GM12878 (cell line): ENCODE results near the gene NDUFAB1. TPM values are rescaled to one million over a fixed set of nuclear protein-coding genes. Genes with fewer than 3 reads are reported as not detected.
A peak's percentile ranks its signal among the peaks of the same experiment; 100 is the strongest.

ENCODE experiments used
- ATAC-seq: fragments of 200-7000 bp; cut with Tn5 transposase; 3 replicates; pipeline ENCODE4 v1.9.1; 2020; ENCODE audit warnings: mild to moderate bottlenecking, moderate library complexity
- Bru-seq: library from RNA; stranded (reverse); fragments of 400-500 nt; gene quantifications from one replicate; lab custom pipeline; 2021; lab: Mats Ljungman, UMichigan
- BruChase-seq, 2 experiments: library from RNA; stranded (reverse); fragments of 400-500 nt; gene quantifications; one replicate each; lab custom pipeline; 2021; lab: Mats Ljungman, UMichigan
- BruUV-seq: library from RNA; stranded (reverse); fragments of 400-500 nt; replicated peaks from 2 replicates; lab custom pipeline; 2021; lab: Mats Ljungman, UMichigan
- CTCF ChIA-PET: fragments of 300-600 bp; sonication (Branson Sonifier 250); formaldehyde crosslinking; extraction: SDS; loops from one replicate; lab custom pipeline; 2021; ENCODE audit warnings: inconsistent platforms; lab: Yijun Ruan, JAX
- POLR2A ChIA-PET: fragments of 350-600 bp; formaldehyde crosslinking; extraction: SDS; loops from one replicate; lab custom pipeline; 2021; ENCODE audit warnings: inconsistent platforms; lab: Charles Lee
- RAD21 ChIA-PET: fragments of 300-600 bp; sonication (Branson Sonifier 250); formaldehyde crosslinking; loops from one replicate; lab custom pipeline; 2023; ENCODE audit warnings: antibody characterized with exemption; ENCODE audit not compliant: unreplicated experiment; lab: Charles Lee
- SMC1A ChIA-PET: fragments of 300-600 bp; sonication (Branson Sonifier 250); formaldehyde crosslinking; loops from one replicate; lab custom pipeline; 2023; ENCODE audit not compliant: unreplicated experiment, uncharacterized antibody; lab: Charles Lee
- DNase-seq: peaks from one replicate; pipeline ENCODE4 v3.0.0-alpha.2; 2011; ENCODE audit warnings: low read depth, low spot score
- FAIRE-seq: peaks from 3 replicates; lab custom pipeline; 2011; peaks lifted over from hg19 to GRCh38; lab: Jason Lieb, UNC
- H2AFZ ChIP-seq: 2 replicates; pipeline ENCODE4 v1.6.0; 2011; ENCODE audit warnings: low read depth, low read length, control low read depth; ENCODE audit not compliant: control insufficient read depth
- H3K27ac ChIP-seq: 2 replicates; pipeline ENCODE4 v1.5.1; 2011; ENCODE audit warnings: control low read depth; ENCODE audit not compliant: control insufficient read depth, insufficient read depth
- H3K27me3 ChIP-seq, 2 experiments: replicated peaks in 1 of 2; 2 replicates each; pipeline versions ENCODE4 v1.6.0 to v1.6.1; 2011; ENCODE audit warnings: low read length in 1 of 2; ENCODE audit not compliant: control insufficient read depth in 2 of 2, insufficient read depth in 2 of 2
- H3K36me3 ChIP-seq, 2 experiments: 2 replicates each; pipeline ENCODE4 v1.5.1; 2011; ENCODE audit warnings: low read length in 1 of 2; ENCODE audit not compliant: control insufficient read depth in 2 of 2, insufficient read depth in 2 of 2
- H3K4me1 ChIP-seq: 2 replicates; pipeline ENCODE4 v1.6.1; 2011; ENCODE audit warnings: mild to moderate bottlenecking, low read length, moderate library complexity, mixed read lengths; ENCODE audit not compliant: control insufficient read depth, insufficient read depth
- H3K4me2 ChIP-seq: 2 replicates; pipeline ENCODE4 v1.6.0; 2011; ENCODE audit warnings: control low read depth; ENCODE audit not compliant: control insufficient read depth, insufficient read depth
- H3K4me3 ChIP-seq: fragments of 200-600 bp; sonication (generic); 2 replicates; pipeline ENCODE4 v1.5.1; 2016
- H3K79me2 ChIP-seq: 2 replicates; pipeline ENCODE4 v1.6.0; 2011; ENCODE audit warnings: low read length; ENCODE audit not compliant: control insufficient read depth, insufficient read depth
- H3K9ac ChIP-seq: 2 replicates; pipeline ENCODE4 v1.8.0; 2011; ENCODE audit warnings: low read length, control low read depth, mixed read lengths; ENCODE audit not compliant: control insufficient read depth, insufficient read depth
- H3K9me3 ChIP-seq: replicated peaks from 3 replicates; pipeline ENCODE4 v1.5.1; 2011; ENCODE audit warnings: mild to moderate bottlenecking, low read length; ENCODE audit not compliant: control insufficient read depth, insufficient read depth
- H4K20me1 ChIP-seq: 2 replicates; pipeline ENCODE4 v1.6.0; 2011; ENCODE audit not compliant: control insufficient read depth, insufficient read depth
- EP300 ChIP-seq, 2 experiments: fragments of 150-350 bp in 1 of 2; IDR thresholded peaks; 2 replicates each; pipeline ENCODE4 v1.6.1; 2011 to 2012; ENCODE audit warnings: low read depth in 2 of 2, low read length in 2 of 2, borderline replicate concordance in 1 of 2, improper control_type of control experiment in 1 of 2, inconsistent platforms in 1 of 2; ENCODE audit not compliant: control insufficient read depth in 1 of 2
- ETV6 ChIP-seq, 2 experiments: fragments of 450-650 bp in 1 of 2; IDR thresholded peaks in 1 of 2; conservative IDR thresholded peaks in 1 of 2; 2 replicates each; pipeline ENCODE4 v1.6.1; 2014; ENCODE audit warnings: antibody characterized with exemption in 1 of 2, borderline replicate concordance in 1 of 2, low read depth in 1 of 2, mild to moderate bottlenecking in 1 of 2, moderate library complexity in 1 of 2
- IKZF1 ChIP-seq: fragments of 450-650 bp; conservative IDR thresholded peaks from 2 replicates; pipeline ENCODE4 v1.6.1; 2017; ENCODE audit warnings: antibody characterized with exemption, mild to moderate bottlenecking
- IRF4 ChIP-seq: IDR thresholded peaks from 2 replicates; pipeline ENCODE4 v1.6.1; 2011; ENCODE audit warnings: low read depth, low read length
- LARP7 ChIP-seq: fragments of 450-650 bp; IDR thresholded peaks from 2 replicates; pipeline ENCODE4 v1.6.1; 2017; ENCODE audit warnings: mild to moderate bottlenecking
- MTA2 ChIP-seq: fragments of 450-650 bp; IDR thresholded peaks from 2 replicates; pipeline ENCODE4 v1.6.1; 2016; ENCODE audit warnings: low read depth, mild to moderate bottlenecking, moderate library complexity
- POLR2AphosphoS5 ChIP-seq: IDR thresholded peaks from 2 replicates; pipeline ENCODE4 v1.6.1; 2011; ENCODE audit warnings: mild to moderate bottlenecking, low read length, inconsistent platforms
- SIN3A ChIP-seq: IDR thresholded peaks from 2 replicates; pipeline ENCODE4 v1.6.1; 2012; ENCODE audit warnings: low read depth, low read length, improper control_type of control experiment
- SMARCA5 ChIP-seq: fragments of 450-650 bp; IDR thresholded peaks from 2 replicates; pipeline ENCODE4 v1.6.1; 2017; ENCODE audit warnings: mild to moderate bottlenecking
- STAT1 ChIP-seq: fragments of 450-650 bp; conservative IDR thresholded peaks from 2 replicates; pipeline ENCODE4 v1.6.1; 2014; ENCODE audit warnings: antibody characterized with exemption, mild to moderate bottlenecking
- WGBS: methylation state at CpG from one replicate; pipeline ENCODE4 v1.1.6; 2016; ENCODE audit warnings: low lambda C conversion rate; ENCODE audit not compliant: insufficient replicate concordance, insufficient coverage; ENCODE audit errors: missing lambda C conversion rate; 5-methylcytosine and 5-hydroxymethylcytosine counted together
- in situ Hi-C: fragments of 300-500 bp; cut with MboI; formaldehyde crosslinking; loops from 9 replicates; pipeline ENCODE4 v1.14.3; 2018; ENCODE audit warnings: mixed read lengths
- intact Hi-C: fragments of 100-400 bp; cut with micrococcal nuclease; formaldehyde crosslinking; loops from one replicate; pipeline ENCODE4 v1.14.2; 2022; ENCODE audit not compliant: unreplicated experiment
- long read RNA-seq, 2 experiments: library from polyadenylated mRNA; unstranded; transcript quantifications; one replicate each; pipeline ENCODE4 v2.0.0, GENCODE V29; 2019 to 2020
- polyA minus RNA-seq, 3 experiments: library from RNA; depleted of rRNA, polyadenylated mRNA; stranded (reverse); fragments of >200 nt; gene quantifications; 2 replicates each; pipeline ENCODE4 v1.2.3, GENCODE V29; 2011
- polyA plus RNA-seq, 11 experiments: library from polyadenylated mRNA; depleted of rRNA in 4 of 11; unstranded in 6 of 11; stranded (reverse) in 5 of 11; fragments of >200 nt; fragmentation: Nextera tagmentation in 4 of 11; fragmentation: Illumina TruSeq in 1 of 11; extraction: Ambion mirVana in 4 of 11; extraction: Trizol in 1 of 11; gene quantifications; 1 replicate in 1 of 11; 2 replicates in 10 of 11; pipeline versions ENCODE4 v1.2.1 to v1.2.3, GENCODE V29; 2011 to 2016; ENCODE audit warnings: inconsistent platforms in 2 of 11, missing spikeins in 2 of 11, low read depth in 1 of 11
- total RNA-seq, 4 experiments: library from RNA; depleted of rRNA in 3 of 4; stranded (reverse); fragments of >200 nt in 3 of 4; fragmentation: Illumina TruSeq in 1 of 4; extraction: Trizol in 1 of 4; gene quantifications; 2 replicates each; pipeline versions ENCODE4 v1.2.1 to v1.2.3, GENCODE V29; 2013 to 2021
- TF ChIP-seq, protein P1 (sequence below): fragments of 450-650 bp; IDR thresholded peaks from 2 replicates; pipeline ENCODE4 v1.6.1; 2017; ENCODE audit warnings: mild to moderate bottlenecking, moderate library complexity

The NDUFAB1 gene
- total RNA-seq (2013; cell fraction: nucleolus; rRNA removed): 11.1 and 12.3 TPM in 2 replicates
- 258 and 271 TPM in 2 replicates for total RNA-seq (2014; rRNA removed)
- total RNA-seq (2014; rRNA removed; fragmentation: Illumina TruSeq; extraction: Trizol): 115 and 123 TPM in 2 replicates
- total RNA-seq (2021): 131 and 137 TPM in 2 replicates
- 86.6 TPM for polyA plus RNA-seq (2011; ENCODE audit: low read depth)
- 237 and 375 TPM in 2 replicates for polyA plus RNA-seq (2011; rRNA removed)
- 185 and 215 TPM in 2 replicates for polyA plus RNA-seq (2011; cell fraction: cytosol; rRNA removed)
- 124 and 138 TPM in 2 replicates for polyA plus RNA-seq (2011; cell fraction: nucleus; rRNA removed)
- 126 and 136 TPM in 2 replicates for polyA plus RNA-seq (2012)
- 64.1 and 79.9 TPM in 2 replicates for polyA plus RNA-seq (2014; fragmentation: Illumina TruSeq; extraction: Trizol)
- 100 to 1,000 TPM in 1 of 2 experiments, 10 to 100 TPM in 1; 99.8 to 226 TPM for polyA plus RNA-seq (2014; fragmentation: Nextera tagmentation; extraction: Ambion mirVana)
- polyA plus RNA-seq (2014; rRNA removed): 325 and 378 TPM in 2 replicates
- 100 to 1,000 TPM; 564 to 584 TPM for polyA plus RNA-seq (2016; fragmentation: Nextera tagmentation; extraction: Ambion mirVana)
- polyA minus RNA-seq (2011; rRNA and poly(A)+ RNA removed): 22.7 and 25.8 TPM in 2 replicates
- polyA minus RNA-seq (2011; cell fraction: cytosol; rRNA and poly(A)+ RNA removed): 35.7 and 37.4 TPM in 2 replicates
- polyA minus RNA-seq (2011; cell fraction: nucleus; rRNA and poly(A)+ RNA removed): 9.4 and 18.8 TPM in 2 replicates
- percentile 79 among the genes with signal in this experiment for Bru-seq, nascent RNA
- BruChase-seq, experiment 1, labeled RNA remaining after a 6-hour chase: percentile 82 among the genes with signal in this experiment
- BruChase-seq, experiment 2, labeled RNA remaining after a 2-hour chase: percentile 81 among the genes with signal in this experiment
- long read RNA-seq, experiment 1, transcript NDUFAB1-201 (5 exons, 717 nt): major isoform, 130 of 135 reads
- long read RNA-seq, experiment 1, partial matches to known transcripts: 3 of 135 reads
- long read RNA-seq, experiment 1, other reads (novel, unspliced or antisense): 1 of 135 reads
- long read RNA-seq, experiment 2, transcript NDUFAB1-201 (5 exons, 717 nt): major isoform, 472 of 479 reads
- long read RNA-seq, experiment 2, partial matches to known transcripts: 1 of 479 reads
- long read RNA-seq, experiment 2, other reads (novel, unspliced or antisense): 2 of 479 reads

DNA sequence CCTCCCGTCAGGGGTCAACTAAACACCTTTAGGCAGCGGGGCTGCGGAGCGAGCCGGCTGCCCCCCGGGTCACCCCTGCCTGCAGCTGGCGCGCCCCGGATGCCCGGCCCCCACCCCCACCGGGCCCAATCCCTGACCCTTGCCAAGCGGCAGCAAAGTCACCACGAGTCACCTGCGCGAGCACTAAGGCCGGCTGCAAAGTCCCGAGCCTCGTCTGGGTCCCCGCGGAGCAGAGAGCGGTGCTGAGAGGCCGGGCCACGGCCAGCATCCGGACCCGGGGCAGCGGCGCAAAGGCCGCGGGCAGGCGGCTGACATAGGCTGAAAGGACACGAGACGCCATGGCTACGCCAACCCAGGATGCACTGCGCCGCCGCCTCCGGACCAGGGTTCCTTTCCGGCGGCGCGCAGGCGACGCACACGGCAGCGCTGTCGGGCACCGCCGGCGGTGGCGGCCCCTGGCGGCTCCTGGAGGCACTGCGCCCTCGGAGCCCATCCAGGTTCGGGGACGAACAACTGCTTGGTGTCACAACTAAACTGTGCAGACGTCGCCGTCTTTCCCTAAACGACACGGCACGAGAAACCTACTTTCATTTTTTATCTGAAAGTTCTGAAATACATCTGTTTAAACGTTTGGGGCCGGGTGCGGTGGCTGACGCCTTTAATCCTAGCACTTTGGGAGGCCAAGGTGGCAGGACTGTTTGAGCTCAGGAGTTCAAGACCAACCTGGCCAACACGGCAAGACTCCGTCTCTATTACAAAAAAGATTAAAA is at the start of gene NDUFAB1:
Gene NDUFAB1 (minus strand): TSS at position 366 of the 770 bp plus-strand sequence. CDS start 26 bp downstream, at position 340.
- H3K9me3 ChIP-seq: no peaks in the 10 kb centered on the region
- ChIA-PET POLR2A (no interaction called here), SMC1A (interaction anchor here (1.2 to 1.5 kb wide), 2 partner anchors 89 to 159 kb away, joined by 3 to 4 read pairs; no protein-coding TSS in a partner anchor), CTCF (interaction anchor here (0.6 to 1.9 kb wide), 33 partner anchors 9 to 1968 kb away, joined by 3 to 29 read pairs (median 5); partner anchors contain the start of genes EARS2, GGA2, PLK1 and UBFD1), RAD21 (interaction anchor here (1.2 to 1.8 kb wide), 4 partner anchors 38 to 161 kb away, joined by 4 to 13 read pairs (median 6); partner anchors contain the start of genes EARS2 and UBFD1)
- ATAC-seq (peak; percentile 99), DNase-seq (peak; percentile 51), FAIRE-seq (peak; percentile 81)
- H3K4me2 ChIP-seq: peak within 1 kb of the TSS; percentile 87
- peak within 1 kb of the TSS; percentile 89 for H3K9ac ChIP-seq
- H3K27ac ChIP-seq: peak within 1 kb of the TSS; percentile 77
- H3K4me3 ChIP-seq: peak within 1 kb of the TSS; percentile 82
- H3K79me2 ChIP-seq: peaks cover 41% of the 10 kb centered on the region
- peaks cover 16% of the 10 kb centered on the region for H3K4me1 ChIP-seq
- in situ Hi-C loops (no loop called here), intact Hi-C loops (loop anchor here (1.0 to 5.0 kb wide), 2 partner anchors 39 to 89 kb away; partner anchors contain the start of genes EARS2 and UBFD1)
- WGBS: under 1% methylated on average over 66 of the region's 67 CpGs
- no peaks in the 10 kb centered on the region; the same call in 1 of the 2 replicates for H4K20me1 ChIP-seq
- H3K36me3 ChIP-seq: peaks cover 5 to 8% of the 10 kb centered on the region in 2 experiments
- no TSS peak for BruUV-seq
- peak within 1 kb of the TSS; percentile 95 for H2AFZ ChIP-seq
- H3K27me3 ChIP-seq: no peaks in the 10 kb centered on the region
- TF ChIP-seq SIN3A: peak; percentile 84; the same call in 1 of the 2 replicates
- peak; percentile 97 for TF ChIP-seq SMARCA5
- 0 out of 2 replicates have a peak, but pooled peaks have one; percentile 80 for TF ChIP-seq STAT1
- no peak for TF ChIP-seq ETV6 (conservative IDR thresholded peaks at IDR 0.05 in 1 of 2, IDR thresholded peaks at IDR 0.05 in 1 of 2; ENCODE audit: borderline replicate concordance in 1 of 2, low read depth in 1 of 2)
- no peak for TF ChIP-seq MTA2
- no peak for TF ChIP-seq EP300 (IDR thresholded peaks at IDR 0.05; ENCODE audit: borderline replicate concordance in 1 of 2, control insufficient read depth in 1 of 2, low read depth in 2 of 2, low read length in 2 of 2)
- peak; percentile 46; the same call in 1 of the 2 replicates for TF ChIP-seq IRF4
- TF ChIP-seq, protein P1, sequence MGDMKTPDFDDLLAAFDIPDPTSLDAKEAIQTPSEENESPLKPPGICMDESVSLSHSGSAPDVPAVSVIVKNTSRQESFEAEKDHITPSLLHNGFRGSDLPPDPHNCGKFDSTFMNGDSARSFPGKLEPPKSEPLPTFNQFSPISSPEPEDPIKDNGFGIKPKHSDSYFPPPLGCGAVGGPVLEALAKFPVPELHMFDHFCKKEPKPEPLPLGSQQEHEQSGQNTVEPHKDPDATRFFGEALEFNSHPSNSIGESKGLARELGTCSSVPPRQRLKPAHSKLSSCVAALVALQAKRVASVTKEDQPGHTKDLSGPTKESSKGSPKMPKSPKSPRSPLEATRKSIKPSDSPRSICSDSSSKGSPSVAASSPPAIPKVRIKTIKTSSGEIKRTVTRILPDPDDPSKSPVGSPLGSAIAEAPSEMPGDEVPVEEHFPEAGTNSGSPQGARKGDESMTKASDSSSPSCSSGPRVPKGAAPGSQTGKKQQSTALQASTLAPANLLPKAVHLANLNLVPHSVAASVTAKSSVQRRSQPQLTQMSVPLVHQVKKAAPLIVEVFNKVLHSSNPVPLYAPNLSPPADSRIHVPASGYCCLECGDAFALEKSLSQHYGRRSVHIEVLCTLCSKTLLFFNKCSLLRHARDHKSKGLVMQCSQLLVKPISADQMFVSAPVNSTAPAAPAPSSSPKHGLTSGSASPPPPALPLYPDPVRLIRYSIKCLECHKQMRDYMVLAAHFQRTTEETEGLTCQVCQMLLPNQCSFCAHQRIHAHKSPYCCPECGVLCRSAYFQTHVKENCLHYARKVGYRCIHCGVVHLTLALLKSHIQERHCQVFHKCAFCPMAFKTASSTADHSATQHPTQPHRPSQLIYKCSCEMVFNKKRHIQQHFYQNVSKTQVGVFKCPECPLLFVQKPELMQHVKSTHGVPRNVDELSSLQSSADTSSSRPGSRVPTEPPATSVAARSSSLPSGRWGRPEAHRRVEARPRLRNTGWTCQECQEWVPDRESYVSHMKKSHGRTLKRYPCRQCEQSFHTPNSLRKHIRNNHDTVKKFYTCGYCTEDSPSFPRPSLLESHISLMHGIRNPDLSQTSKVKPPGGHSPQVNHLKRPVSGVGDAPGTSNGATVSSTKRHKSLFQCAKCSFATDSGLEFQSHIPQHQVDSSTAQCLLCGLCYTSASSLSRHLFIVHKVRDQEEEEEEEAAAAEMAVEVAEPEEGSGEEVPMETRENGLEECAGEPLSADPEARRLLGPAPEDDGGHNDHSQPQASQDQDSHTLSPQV: peak; percentile 84; the same call in 1 of the 2 replicates
- TF ChIP-seq IKZF1: peak; percentile 86
- TF ChIP-seq POLR2AphosphoS5: peak; percentile 83
- peak; percentile 75; the same call in 1 of the 2 replicates for TF ChIP-seq LARP7
